HG03460 (cell line): ENCODE data around the gene ATE1.
"Not testable (repeated sequence)": the region's sequence is repeated elsewhere in the genome, so short reads cannot be mapped to it uniquely, and the experiment has no call there.

Source experiments
- ATAC-seq: cut with Tn5 transposase; IDR thresholded peaks from one replicate; pipeline ENCODE4 v1.9.1; 2021; ENCODE audit not compliant: unreplicated experiment

The ATE1 gene

DNA sequence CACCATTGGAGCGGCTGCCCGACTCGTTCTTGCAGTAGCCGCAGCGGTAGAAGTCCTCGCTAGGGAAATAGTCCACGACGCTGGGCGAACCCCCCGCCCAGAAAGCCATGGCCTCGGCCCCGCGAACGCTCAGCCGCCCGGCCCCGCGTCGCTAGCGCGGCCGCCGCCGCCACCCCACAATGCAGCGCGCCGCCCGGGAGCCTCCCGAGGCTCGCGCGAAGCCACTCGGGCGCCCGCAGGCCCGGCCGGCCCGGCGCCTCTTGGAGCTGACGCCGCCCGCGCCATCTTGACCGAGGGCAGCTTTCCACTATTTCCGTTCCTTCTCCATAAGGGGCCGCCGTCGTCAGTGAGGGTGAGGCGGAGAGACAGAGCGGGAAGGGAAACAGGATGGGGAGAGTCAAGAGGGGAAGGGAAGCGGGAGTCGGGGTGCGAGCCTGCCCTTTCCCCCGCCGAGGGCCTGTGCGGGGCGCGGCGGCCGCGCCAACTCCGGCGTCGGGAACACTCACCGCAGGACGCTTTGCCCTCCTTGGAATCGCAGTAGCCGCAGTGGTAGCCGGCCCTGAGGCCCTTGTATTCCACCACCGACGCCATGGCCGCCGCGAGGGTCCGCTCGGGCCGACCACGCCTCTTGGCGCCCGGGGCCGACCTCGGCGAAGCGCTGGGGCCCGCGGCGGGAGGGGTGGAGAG, at the start of gene ATE1:
TSS of gene ATE1 (minus strand) at position 191 of the 687 bp plus-strand sequence. CDS start at position 109, 82 bp downstream.
- ATAC-seq: peak; percentile 86

- no peak for ATAC-seq
Observed at GRCh38 chr10:121976607-121977006, 48.8 kb upstream of the ATE1 start.

GRCh38 chr10:121975295-121976086, 47.7 kb upstream of the ATE1 start:
- peak; percentile 9 for ATAC-seq

DNA sequence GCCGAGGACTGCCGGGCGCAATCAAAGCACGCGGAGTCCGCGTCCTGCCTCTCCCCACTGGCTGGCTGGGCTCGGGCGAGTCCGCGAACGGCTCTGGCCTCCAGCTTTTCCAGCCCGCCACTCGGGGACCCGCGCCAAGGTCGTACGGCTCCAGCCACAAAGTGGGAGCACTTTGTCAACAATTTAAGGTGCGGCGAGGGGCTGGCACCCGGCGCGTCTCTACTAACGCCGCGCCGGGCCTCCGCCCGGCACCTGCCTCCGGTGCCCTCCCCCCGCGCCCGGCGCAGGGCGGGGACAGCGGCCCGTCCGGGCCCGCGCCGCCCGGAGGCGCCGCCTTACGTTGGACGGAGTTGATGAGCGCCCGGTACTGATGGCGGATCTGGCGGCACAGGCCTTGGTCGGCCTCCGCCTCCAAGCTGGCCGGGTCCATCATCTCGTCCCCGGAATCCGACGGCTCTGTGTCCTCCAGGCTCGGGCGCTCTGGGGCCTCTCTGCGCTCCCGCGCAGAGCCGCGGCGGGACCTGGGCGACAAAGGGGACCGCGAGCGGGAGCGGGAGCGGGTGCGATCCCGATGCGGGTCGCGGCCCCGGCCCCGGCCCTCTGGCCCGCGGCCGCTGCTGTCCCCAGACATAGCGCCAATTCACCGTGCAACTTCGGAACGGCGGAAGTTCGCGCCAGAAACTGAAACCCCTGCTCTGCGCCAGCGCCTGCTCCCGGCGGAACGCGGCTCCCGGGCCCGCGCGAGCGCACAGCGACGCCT, 46.9 kb upstream of the ATE1 start, which contains the start of gene NSMCE4A:
TSS of gene NSMCE4A (minus strand) at position 683 of the 760 bp plus-strand sequence. CDS start at position 631, 52 bp downstream.
- ATAC-seq: peak; percentile 82

DNA sequence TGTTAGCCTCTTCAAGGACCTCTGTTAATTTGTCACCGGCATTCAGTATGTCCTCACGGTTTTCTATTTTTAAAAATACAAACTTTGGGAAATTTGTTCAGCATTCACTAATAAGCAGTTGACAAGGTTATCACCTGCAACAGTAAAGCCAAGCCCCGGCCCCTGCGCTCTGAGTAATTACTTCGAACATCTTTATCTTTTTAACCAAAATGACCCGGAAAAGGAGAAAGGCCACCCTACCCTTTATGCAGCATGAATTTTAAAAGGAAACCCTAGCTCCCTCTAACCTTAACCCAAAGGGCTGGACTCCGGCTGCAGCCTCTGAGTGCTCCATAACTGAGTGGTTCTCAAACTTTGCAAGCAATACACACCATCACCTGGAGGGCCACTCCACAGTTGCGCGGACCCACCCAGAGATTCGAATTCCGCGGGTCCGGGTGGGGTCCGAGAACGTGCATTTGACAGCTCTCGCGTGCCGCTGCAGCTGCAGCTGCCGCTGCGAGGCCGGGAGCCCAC, 46.2 kb upstream of the ATE1 start:
- peak; percentile 24 for ATAC-seq

- not testable (repeated sequence) for ATAC-seq
Observed at GRCh38 chr10:121969086-121969485, 41.3 kb upstream of the ATE1 start.

DNA sequence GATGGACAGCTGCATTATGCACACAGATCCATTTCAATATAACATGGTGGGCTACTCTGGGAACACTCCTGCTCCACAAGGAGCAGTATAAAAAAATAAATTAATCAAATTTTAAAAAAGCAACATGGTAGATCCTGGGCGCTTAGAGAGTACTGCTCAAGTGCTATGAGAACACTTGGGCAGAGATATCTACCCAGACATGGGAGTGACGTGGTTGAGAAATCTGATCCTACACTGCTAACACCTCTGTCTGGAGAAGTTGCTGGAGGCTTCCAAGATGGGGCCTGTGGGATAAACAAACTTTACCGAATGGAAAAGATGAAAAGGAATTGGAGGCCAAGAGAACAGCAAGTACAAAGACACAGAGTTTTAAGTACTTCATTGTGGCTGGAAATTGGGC, 38.2 kb upstream of the ATE1 start:
- no peak for ATAC-seq

- no peak for ATAC-seq
Observed at GRCh38 chr10:121961456-121961855, 33.6 kb upstream of the ATE1 start.

GRCh38 chr10:121959671-121960070, 31.8 kb upstream of the ATE1 start:
- no peak for ATAC-seq

DNA sequence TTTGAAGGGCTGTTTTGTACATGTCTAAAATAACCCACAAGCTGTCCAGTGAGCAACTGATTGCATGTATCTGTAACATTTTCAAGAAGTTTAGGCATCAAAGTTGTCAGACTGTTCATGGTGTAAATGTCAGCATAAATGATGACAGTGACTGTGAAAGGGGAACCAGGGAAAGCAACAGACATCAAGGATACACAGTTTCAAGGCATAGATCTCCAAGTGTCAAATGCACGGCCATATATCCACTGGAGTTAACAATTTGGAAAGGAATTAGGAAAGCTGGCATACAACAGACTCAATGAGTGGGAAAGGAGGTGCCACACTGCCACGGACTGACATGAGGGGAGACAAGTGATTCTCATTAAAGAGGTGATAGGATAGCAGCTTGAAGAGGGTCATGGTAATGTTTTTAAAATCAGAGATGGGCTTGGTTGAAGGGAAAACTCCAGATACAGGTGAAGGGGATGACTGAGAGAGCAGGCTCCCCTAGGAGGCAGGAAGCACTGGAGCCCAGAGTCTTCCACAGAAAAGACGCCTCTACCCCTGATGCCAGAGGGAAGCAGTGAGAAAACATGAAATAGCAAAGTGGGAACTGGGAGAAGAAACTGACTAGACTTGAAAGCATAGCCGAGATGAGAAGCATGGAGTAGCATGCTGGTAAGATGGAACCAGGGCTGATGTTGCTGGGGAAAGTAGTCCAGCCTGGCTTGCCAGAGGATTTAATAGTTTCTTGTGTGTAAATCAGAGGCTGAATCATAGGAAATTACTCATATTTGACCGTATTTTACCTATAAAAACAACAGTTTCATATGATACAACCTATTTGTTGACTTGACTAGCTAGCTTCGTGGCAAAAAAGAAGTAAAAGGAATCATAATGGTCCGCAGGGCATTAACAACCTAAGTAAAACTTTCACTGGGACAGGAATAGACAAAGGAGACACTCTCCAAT, 28.6 kb upstream of the ATE1 start:
- no peak for ATAC-seq

DNA sequence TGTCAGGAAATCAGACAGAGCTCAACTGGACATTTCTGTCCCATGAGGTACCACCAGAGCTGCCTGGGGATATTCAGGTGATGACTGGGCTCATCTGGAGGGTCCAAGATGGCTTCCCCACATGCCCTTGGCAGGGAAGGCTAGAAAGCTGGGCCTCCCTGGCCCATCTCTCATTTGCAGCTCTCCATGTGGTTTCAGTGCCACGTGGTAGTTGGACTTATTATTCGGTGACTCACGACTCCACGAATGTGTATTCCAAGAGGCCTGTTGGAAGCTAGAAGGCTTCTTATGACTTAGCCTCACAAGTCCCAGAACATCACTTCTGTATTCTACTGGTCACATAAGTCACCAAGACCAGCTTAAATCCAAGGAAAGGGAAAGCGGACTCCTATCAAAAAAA, 24.4 kb upstream of the ATE1 start:
- no peak for ATAC-seq

DNA sequence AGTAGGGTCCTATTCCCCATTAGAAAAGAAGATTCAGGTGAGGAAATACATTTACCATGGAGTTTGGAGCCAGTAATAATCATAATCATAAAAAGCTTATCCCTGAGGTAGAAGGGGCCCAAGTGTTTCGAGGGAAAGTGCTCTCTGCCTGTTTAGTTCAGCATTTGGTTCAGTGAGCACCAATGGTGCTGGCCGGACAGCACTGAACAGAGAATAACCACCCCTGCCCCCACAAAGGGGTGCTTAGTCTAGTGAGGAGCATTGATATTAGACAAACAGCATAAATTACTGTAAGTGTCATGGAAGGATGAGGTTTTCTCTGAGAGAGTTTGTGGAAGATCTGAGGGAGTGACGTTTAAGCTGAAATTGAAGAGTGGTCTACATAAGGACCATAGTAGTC, 21.6 kb upstream of the ATE1 start:
- no peak for ATAC-seq

- no peak for ATAC-seq
Observed at GRCh38 chr10:121949049-121949448, 21.2 kb upstream of the ATE1 start.

- ATAC-seq: no peak
Observed at GRCh38 chr10:121947343-121948330, 19.8 kb upstream of the ATE1 start.

- ATAC-seq: no peak
Observed at GRCh38 chr10:121942749-121943416, 15.1 kb upstream of the ATE1 start.

DNA sequence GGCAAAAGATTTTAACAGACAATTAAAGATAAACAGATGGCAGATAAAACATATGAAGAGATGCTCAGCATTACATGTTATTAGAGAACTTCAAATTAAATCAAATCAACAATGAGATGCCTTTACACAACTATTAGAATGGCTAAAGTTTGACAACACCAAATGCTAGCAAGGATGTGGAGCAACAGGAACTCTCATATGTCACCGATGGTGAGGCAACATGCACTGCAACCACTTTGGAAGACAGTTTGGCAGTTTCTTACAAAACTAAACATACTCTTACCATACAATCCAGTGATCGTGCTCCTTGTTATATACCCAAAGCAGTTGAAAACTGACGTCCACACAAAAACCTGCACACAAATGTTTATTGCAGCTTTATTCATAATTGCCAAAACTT, 13.7 kb upstream of the ATE1 start:
- ATAC-seq: no peak

DNA sequence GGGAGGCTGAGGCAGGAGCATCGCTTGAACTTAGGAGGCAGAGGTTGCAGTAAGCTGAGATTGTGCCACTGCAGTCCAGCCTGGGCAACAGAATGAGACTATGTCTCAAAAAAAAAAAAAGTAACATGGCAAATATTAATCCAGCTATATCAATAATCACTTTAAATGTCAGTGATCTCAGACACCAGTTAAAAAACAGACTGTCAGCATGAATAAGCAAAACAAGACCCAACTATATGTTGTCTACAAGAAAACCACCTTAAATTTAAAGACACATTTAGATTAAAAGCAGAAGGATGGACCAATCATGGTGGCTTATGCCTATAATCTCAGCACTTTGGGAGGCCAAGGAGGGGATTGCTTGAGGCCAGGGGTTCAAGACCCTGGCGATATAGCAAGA, 8.5 kb upstream of the ATE1 start:
- ATAC-seq: no peak

DNA sequence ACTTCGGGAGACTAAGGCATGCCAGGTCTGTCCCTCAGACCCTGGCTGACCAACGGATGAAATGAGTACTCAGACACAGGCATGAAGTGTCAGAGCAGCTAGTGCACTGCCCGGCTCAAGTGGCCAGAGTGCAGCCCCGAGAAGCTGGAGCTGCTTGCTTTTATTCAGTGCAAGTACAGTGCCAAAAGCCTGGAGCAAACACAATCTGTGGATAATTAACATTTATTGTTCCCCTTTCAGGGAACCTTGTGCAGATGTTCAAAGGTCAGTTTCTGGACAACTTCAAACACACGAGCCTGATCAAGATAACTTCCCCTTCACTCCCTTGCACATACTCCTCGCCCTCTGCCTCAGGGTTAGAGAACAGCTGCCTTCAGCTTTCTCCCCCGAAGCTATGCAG, 7.9 kb upstream of the ATE1 start:
- no peak for ATAC-seq
